ENCODE results near the gene UBE2V1.

DNA sequence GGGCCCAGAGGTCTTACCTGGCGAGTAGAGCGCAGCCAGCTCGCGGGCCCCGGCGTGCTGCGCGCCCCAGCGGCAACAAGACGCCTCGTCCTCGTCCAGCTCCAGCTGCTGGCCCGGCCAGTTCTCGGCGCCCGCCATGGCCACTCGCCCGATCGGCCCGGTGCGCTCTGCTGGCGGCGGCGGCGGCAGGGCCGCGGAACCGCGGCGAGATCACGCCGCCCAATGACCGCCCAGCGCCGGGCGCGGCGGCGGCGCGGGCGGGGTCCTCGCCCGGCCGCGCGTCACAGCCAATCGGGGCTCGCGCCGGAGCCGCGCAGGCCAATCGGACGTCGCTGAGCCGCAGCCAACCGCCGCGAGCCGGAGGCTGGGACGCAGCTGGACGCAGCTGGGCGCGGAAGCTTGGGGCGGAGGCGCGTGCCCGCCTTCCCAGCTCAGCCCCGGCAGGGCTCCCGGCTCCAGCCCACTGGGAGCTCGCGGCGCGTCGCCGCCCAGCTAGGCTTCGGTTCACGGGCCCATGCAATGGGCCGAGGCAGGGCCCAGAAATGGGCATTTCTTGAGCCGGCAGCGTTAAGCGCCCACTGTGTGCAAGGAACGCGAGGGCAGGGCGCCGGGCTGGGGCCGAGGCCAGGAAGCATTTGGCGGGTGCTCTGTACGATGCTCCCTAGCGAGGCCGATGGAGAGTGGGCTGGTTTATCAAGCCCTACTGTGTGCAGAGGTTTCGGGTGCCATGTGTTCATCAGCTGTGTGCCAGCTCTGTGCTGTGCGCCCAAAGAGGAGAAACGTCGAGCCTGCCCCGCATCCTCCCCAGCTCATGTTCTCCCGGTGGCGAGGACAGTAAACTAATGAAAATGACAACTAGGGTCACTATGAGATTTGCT lies 40.8 kb upstream of the UBE2V1 start, which contains the start of gene PEDS1:
- TF ChIP-seq POLR2AphosphoS5 (IDR thresholded peaks at IDR 0.05; ENCODE audit: insufficient read depth, low read depth, low read length) (peak; percentile 80), POLR2A (IDR thresholded peaks at IDR 0.05; ENCODE audit: low read depth, low read length) (peak; percentile 90)
- TF ChIP-seq, protein P1, sequence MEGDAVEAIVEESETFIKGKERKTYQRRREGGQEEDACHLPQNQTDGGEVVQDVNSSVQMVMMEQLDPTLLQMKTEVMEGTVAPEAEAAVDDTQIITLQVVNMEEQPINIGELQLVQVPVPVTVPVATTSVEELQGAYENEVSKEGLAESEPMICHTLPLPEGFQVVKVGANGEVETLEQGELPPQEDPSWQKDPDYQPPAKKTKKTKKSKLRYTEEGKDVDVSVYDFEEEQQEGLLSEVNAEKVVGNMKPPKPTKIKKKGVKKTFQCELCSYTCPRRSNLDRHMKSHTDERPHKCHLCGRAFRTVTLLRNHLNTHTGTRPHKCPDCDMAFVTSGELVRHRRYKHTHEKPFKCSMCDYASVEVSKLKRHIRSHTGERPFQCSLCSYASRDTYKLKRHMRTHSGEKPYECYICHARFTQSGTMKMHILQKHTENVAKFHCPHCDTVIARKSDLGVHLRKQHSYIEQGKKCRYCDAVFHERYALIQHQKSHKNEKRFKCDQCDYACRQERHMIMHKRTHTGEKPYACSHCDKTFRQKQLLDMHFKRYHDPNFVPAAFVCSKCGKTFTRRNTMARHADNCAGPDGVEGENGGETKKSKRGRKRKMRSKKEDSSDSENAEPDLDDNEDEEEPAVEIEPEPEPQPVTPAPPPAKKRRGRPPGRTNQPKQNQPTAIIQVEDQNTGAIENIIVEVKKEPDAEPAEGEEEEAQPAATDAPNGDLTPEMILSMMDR (IDR thresholded peaks at IDR 0.05; ENCODE audit: extremely low read depth in 1 of 2, insufficient read depth in 1 of 2, low read depth in 1 of 2, low read length in 2 of 2): no peak

Data from endothelial cell of umbilical vein (primary cell).